Measurements from ENCODE around the gene SCAANT1.

- TF ChIP-seq CTCF (IDR thresholded peaks at IDR 0.05; ENCODE audit: low read depth, low read length), result no peak
- no peak for TF ChIP-seq MAX (IDR thresholded peaks at IDR 0.05; ENCODE audit: low read depth, low read length)
These were observed 42.0 kb upstream of the SCAANT1 start for GRCh38 chr3:63954182-63954581.
